Measurements from ENCODE around the gene STRADA.

The STRADA gene

DNA sequence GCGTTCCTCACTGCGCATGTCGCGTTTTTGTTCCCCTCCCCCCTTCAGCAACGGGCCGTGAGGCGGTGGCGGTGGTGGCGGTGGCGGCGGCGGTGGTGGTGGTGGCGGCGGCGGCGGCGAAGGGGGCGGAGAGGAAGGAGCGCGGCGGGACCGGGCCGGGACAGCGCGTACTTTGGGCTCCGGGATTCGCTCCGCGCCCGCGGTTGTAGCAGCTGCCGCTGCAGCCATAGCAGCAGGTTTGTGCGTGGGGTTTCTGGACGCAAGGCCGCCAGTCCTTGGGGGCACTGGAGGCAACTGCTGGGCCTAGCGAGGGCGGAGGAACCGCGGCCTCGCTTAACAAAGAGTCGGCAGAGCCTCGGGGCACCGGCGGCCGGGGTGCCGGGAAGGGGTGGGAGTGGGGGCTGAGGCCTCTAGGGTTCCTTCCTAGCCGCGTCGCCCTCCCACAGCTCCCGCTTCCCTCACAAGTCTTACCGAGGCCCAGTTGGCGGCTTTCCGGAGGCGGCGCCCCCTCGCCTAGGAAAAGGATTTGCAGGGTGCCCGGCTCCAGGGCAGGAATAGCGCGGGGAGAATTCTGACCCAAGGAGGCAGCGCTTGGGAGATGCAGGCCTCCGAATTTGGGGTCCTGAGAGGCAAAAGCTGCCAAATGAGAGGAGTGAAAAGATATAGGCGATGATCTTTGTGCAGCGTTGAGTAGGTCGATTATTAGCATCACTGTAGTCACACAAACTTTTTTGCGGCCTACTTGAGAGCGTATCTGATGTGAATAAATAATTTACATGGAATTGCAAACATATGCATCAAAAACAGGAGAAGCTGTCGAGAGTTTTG lies 32.8 kb upstream of the STRADA start, which contains the start of gene DDX42:
Gene DDX42 (plus strand): TSS at position 30 of the 828 bp plus-strand sequence. CDS start 12,880 bp downstream, outside the sequence.
- H3K27me3 ChIP-seq (ENCODE audit: control insufficient read depth, insufficient read depth, low read length) = no peaks in the 10 kb centered on the region
- no peaks in the 10 kb centered on the region for H3K9me3 ChIP-seq (replicated peaks; ENCODE audit: low read length)
- peak within 1 kb of the TSS; percentile 92 for H3K9ac ChIP-seq (ENCODE audit: low read depth, low read length)
- H3K36me3 ChIP-seq (ENCODE audit: insufficient read depth, low read length) = peaks cover 16% of the 10 kb centered on the region
- H3K4me2 ChIP-seq (ENCODE audit: low read length) = peak within 1 kb of the TSS; percentile 99
- peaks cover 15% of the 10 kb centered on the region for H3K4me1 ChIP-seq (ENCODE audit: control insufficient read depth, insufficient read depth, low read length)
- H3K4me3 ChIP-seq (ENCODE audit: low read length) = peak within 1 kb of the TSS; percentile 88

DNA sequence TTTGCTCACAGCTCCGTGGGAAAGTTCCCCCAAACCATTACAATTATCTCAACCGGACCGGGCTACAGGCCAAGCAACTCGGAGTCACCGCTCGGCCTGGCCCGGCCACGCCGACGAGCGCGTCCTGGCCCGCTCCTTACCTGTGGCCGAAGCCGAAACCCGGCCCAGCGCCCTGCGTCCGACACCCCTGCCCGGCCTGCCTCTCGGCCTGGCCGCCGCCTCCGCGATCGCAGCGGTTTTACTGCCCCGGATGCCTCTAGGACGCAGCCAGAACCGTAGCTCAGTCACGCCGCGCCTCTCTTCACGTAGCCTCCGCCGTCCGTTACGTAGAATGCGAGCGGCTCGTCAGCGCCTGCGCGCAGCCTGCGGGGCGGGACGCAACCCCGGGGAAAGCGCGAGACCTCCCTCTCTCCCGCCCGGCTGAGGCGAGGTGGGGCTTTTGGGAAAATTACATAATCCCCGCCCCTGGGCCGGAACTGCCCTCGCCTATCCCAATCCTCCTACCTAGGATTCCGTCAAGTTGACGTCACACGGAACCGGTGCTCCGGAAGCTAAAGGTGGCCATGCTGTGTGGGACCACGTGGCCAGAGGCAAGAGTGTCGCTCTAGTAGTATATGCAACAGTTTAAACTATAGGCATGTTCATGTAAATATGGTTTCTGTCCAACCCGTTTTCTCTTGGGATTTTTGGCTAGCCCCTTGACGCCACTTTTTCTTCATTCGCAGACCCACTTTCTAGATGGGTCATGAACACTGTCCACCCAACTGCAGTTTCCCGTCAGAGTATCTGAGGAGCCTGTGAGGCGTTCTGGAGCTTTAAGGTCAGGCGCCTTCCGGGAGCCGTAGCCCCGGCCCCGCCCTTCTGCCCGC lies 31.9 kb upstream of the STRADA start, which contains the start of gene CCDC47:
Gene CCDC47 (minus strand): TSS at position 326 of the 869 bp plus-strand sequence. CDS start 7,422 bp downstream, outside the sequence.
- no peaks in the 10 kb centered on the region for H3K27me3 ChIP-seq (ENCODE audit: control insufficient read depth, insufficient read depth, low read length)
- H3K9me3 ChIP-seq (replicated peaks; ENCODE audit: low read length) = no peaks in the 10 kb centered on the region
- H3K4me1 ChIP-seq (ENCODE audit: control insufficient read depth, insufficient read depth, low read length) = peaks cover 15% of the 10 kb centered on the region
- peak within 1 kb of the TSS; percentile 88 for H3K4me3 ChIP-seq (ENCODE audit: low read length)
- H3K4me2 ChIP-seq (ENCODE audit: low read length) = peak within 1 kb of the TSS; percentile 99
- peak within 1 kb of the TSS; percentile 92 for H3K9ac ChIP-seq (ENCODE audit: low read depth, low read length)
- peaks cover 10% of the 10 kb centered on the region for H3K36me3 ChIP-seq (ENCODE audit: insufficient read depth, low read length)

DNA sequence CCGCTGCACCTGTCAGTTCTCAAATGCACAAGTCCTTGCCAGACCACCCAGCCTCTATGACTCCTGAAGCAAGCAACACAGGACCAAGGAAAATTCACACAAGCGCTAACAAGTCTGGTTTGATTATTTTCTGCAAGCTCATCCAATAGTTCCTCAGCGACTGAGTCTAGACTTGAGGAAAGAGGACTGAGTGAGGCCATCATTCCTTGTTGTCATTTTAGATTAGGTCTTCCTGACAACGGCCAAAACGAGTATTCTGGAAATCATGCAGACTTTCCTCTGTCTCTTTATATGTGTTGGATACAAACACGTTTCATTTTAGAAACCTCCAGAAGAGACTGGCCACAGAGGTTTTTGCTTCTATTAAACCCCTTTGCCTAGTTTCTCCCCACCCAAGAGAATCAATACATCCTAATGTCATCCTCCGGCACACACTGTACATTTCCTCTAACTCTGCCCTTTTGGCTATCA lies 31.2 kb upstream of the STRADA start:
- Histone ChIP-seq H3K4me3 (ENCODE audit: low read length) (peak overlapping the region; percentile 88), H3K4me1 (ENCODE audit: control insufficient read depth, insufficient read depth, low read length) (peaks cover 15% of the 10 kb centered on the region)

DNA sequence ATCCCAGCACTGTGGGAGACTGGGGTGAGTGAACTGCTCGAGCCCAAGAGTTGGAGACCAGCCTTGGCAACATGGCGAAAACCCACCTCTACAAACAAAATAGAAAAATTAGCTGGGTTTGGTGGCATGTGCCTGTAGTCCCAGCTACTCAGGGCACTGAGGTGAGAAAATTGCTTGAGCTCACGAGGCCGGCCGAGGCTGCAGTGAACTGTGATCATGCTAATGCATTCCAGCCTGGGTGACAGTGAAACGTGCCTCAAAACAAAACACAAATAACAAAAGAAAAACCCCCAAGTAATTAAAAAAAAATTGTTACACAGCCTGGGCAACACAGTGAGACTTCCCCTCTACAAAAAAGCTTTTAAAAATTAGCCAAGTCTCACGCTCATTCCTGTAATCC lies 26.8 kb upstream of the STRADA start:
- Histone ChIP-seq H3K27me3 (ENCODE audit: control insufficient read depth, insufficient read depth, low read length) (no peaks in the 10 kb centered on the region), H3K9me3 (replicated peaks; ENCODE audit: low read length) (no peaks in the 10 kb centered on the region), H3K36me3 (ENCODE audit: insufficient read depth, low read length) (peaks cover 19% of the 10 kb centered on the region), H3K4me1 (ENCODE audit: control insufficient read depth, insufficient read depth, low read length) (peaks cover 4% of the 10 kb centered on the region), H3K4me3 (ENCODE audit: low read length) (no peak overlapping the region), H3K9ac (ENCODE audit: low read depth, low read length) (no peak overlapping the region), H3K4me2 (ENCODE audit: low read length) (no peak overlapping the region)

More for the DNA sequence above, 31.2 kb upstream of the STRADA start:
- no peaks in the 10 kb centered on the region for H3K27me3 ChIP-seq (ENCODE audit: control insufficient read depth, insufficient read depth, low read length)
- peak overlapping the region; percentile 99 for H3K4me2 ChIP-seq (ENCODE audit: low read length)
- peaks cover 4% of the 10 kb centered on the region for H3K36me3 ChIP-seq (ENCODE audit: insufficient read depth, low read length)
- H3K9ac ChIP-seq (ENCODE audit: low read depth, low read length) = peak overlapping the region; percentile 92
- H3K9me3 ChIP-seq (replicated peaks; ENCODE audit: low read length) = no peaks in the 10 kb centered on the region

DNA sequence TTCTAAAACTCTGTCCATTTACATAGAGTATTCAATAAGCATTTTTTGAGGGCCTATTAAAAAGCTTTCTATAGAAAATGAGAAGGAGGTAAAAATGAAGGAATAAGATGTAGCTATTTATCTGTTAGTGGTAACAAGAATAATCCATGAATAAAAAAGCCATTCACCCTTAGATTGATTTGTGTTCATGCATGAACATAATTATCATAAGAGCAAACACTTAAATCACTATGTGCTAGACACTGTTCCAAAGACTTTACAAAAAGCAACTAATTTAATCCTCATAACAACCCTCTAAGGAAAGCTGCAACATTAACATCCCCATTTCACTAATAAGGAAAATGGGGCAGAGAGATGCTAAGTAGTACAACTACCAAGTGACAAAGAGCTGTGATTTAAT lies 25.2 kb upstream of the STRADA start:
- Histone ChIP-seq H3K4me1 (ENCODE audit: control insufficient read depth, insufficient read depth, low read length) (peaks cover 4% of the 10 kb centered on the region), H3K4me3 (ENCODE audit: low read length) (no peak overlapping the region), H3K9me3 (replicated peaks; ENCODE audit: low read length) (no peaks in the 10 kb centered on the region), H3K9ac (ENCODE audit: low read depth, low read length) (no peak overlapping the region), H3K4me2 (ENCODE audit: low read length) (no peak overlapping the region), H3K27me3 (ENCODE audit: control insufficient read depth, insufficient read depth, low read length) (no peaks in the 10 kb centered on the region), H3K36me3 (ENCODE audit: insufficient read depth, low read length) (peaks cover 36% of the 10 kb centered on the region)

DNA sequence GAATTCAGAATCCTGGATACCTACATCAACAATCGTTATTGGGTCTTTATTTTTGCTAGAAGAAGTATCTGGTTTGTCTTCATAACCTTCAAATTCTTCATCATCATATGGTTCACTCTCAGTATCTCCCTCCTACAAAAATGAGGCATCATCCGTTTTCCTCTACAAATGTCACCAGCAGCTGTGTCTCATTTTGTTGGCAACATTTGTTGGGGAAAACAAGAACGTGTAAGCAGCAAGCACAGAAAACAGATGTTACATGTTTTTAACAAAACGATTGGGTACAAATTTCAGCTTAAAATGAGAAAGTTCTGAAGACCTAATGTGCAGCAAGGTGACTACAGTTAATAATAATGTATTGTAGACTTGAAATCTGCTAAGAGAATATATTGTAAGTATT lies 23.1 kb upstream of the STRADA start:
- Histone ChIP-seq H3K27me3 (ENCODE audit: control insufficient read depth, insufficient read depth, low read length) (no peaks in the 10 kb centered on the region), H3K9me3 (replicated peaks; ENCODE audit: low read length) (no peaks in the 10 kb centered on the region), H3K4me1 (ENCODE audit: control insufficient read depth, insufficient read depth, low read length) (no peaks in the 10 kb centered on the region), H3K4me3 (ENCODE audit: low read length) (no peak overlapping the region), H3K4me2 (ENCODE audit: low read length) (no peak overlapping the region), H3K9ac (ENCODE audit: low read depth, low read length) (no peak overlapping the region), H3K36me3 (ENCODE audit: insufficient read depth, low read length) (peaks cover 50% of the 10 kb centered on the region)

DNA sequence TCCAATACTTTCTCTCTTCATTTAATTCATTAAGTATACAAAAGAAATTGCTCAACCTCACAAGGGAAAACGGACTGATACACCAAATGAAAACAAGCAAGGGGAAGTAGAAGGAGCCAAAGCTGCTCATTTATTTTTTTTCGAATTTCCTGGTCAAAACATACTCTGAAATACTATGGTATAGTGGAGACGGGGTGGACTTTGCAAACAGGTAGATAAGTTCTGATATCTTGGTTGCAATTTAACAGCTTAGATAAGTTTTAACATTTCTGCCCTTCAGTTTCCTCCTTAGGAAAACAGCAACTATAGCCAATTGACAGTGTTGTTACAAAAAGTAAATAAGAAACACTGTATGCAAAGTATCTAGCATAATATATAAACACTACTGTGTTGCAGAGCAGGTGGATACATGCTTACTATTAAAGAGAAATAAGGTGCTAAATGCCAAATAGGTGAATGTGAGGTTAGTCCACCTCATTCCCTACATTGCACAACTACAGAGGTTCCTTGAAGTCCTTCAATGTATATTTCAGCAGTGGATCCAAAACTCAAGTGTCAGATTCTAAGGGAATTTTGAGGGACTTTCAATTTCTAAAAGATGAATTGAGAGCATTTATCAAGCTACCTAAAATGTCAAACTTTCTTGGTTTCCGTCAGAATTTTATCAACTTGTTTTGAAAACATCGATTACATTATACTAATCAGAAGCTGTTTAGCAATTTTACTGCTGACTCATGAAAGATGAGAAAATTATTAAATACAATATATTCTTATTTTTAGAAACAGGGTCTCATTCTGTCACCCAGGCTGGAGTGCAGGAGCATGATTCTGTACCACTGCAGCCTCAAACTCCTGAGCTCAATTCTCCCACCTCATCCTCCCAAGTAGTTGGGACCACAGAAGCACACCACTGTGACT lies 20.8 kb upstream of the STRADA start:
- Histone ChIP-seq H3K27me3 (ENCODE audit: control insufficient read depth, insufficient read depth, low read length) (no peaks in the 10 kb centered on the region), H3K9ac (ENCODE audit: low read depth, low read length) (no peak overlapping the region), H3K4me1 (ENCODE audit: control insufficient read depth, insufficient read depth, low read length) (no peaks in the 10 kb centered on the region), H3K4me2 (ENCODE audit: low read length) (no peak overlapping the region), H3K4me3 (ENCODE audit: low read length) (no peak overlapping the region), H3K36me3 (ENCODE audit: insufficient read depth, low read length) (peaks cover 61% of the 10 kb centered on the region), H3K9me3 (replicated peaks; ENCODE audit: low read length) (no peaks in the 10 kb centered on the region)

DNA sequence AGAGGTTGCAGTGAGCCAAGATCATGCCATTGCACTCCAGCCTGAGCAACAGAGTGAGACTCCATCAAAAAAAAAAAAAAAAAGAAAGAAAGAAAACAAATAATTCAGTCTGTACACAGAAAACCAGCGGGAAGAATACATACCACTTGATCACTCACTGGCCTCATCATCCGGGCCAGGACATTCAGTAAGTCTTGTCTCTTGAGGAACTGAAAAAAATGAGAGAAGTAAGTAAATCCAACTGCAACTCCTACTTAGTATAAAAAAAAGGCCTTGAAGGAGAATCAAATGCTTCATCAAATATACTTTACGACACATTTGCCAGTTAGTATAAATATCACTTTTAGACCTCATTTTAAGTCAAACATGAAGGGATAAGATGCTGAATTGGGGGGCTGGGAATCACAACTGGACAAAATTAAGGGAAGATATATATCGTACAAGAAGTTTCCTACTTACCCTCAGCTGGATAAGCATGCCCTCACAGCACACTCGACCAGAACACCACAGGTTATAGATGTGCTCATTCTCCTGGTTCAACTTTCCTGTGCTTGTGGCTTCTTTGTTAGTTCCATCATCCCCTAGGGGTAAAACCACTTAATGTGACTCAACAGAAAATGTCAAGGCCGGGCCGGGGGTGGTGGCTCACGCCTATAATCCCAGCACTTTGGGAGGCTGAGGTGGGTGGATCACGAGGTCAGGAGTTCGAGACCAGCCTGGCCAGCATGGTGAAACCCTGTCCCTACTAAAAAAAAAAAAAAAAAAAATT lies 19.4 kb upstream of the STRADA start:
- Histone ChIP-seq H3K36me3 (ENCODE audit: insufficient read depth, low read length) (peaks cover 75% of the 10 kb centered on the region), H3K9ac (ENCODE audit: low read depth, low read length) (no peak overlapping the region), H3K27me3 (ENCODE audit: control insufficient read depth, insufficient read depth, low read length) (no peaks in the 10 kb centered on the region), H3K9me3 (replicated peaks; ENCODE audit: low read length) (no peaks in the 10 kb centered on the region), H3K4me3 (ENCODE audit: low read length) (no peak overlapping the region), H3K4me2 (ENCODE audit: low read length) (no peak overlapping the region), H3K4me1 (ENCODE audit: control insufficient read depth, insufficient read depth, low read length) (no peaks in the 10 kb centered on the region)

DNA sequence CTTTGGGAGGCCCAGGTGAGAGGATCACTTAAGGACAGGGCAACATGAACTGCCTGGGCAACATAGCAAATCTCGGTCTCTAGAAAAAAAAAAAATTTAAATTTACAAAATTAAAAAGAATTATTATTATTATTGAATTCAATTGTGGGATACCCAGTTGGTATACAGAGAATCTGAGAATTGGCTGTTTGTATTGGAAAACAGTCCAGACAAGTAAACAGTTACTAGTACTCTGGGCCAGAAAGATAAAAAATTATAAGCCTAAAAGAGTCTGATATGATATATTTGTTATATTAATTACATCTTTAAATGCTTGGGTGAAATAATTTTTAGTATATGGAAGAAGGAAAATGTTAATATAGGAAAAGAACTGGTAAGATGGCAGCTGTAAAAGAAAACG lies 16.8 kb upstream of the STRADA start:
- Histone ChIP-seq H3K9ac (ENCODE audit: low read depth, low read length) (no peak overlapping the region), H3K4me1 (ENCODE audit: control insufficient read depth, insufficient read depth, low read length) (no peaks in the 10 kb centered on the region), H3K36me3 (ENCODE audit: insufficient read depth, low read length) (peaks cover 76% of the 10 kb centered on the region), H3K4me2 (ENCODE audit: low read length) (no peak overlapping the region), H3K4me3 (ENCODE audit: low read length) (no peak overlapping the region), H3K27me3 (ENCODE audit: control insufficient read depth, insufficient read depth, low read length) (no peaks in the 10 kb centered on the region), H3K9me3 (replicated peaks; ENCODE audit: low read length) (no peaks in the 10 kb centered on the region)

DNA sequence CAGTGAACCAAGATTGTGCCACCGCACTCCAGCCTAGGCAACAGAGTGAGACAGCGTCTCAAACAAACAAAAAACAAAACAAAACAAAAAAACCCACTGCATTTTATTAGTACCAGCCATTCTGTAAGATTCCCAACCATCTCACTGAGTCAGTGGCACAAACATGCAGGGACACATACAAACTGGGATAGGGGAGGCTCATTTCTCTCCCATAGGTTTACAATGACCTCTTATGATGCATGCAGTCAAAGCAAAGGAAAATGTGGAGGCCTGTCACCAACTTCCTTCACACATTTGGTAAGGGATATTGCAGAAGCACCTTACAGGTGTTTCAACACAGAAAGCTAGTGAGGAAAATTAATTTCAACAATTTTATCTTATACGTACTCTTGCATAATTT lies 12.4 kb upstream of the STRADA start:
- no peaks in the 10 kb centered on the region for H3K27me3 ChIP-seq (ENCODE audit: control insufficient read depth, insufficient read depth, low read length)
- no peak overlapping the region for H3K4me3 ChIP-seq (ENCODE audit: low read length)
- H3K36me3 ChIP-seq (ENCODE audit: insufficient read depth, low read length) = peaks cover 67% of the 10 kb centered on the region
- H3K9me3 ChIP-seq (replicated peaks; ENCODE audit: low read length) = no peaks in the 10 kb centered on the region
- no peak overlapping the region for H3K4me2 ChIP-seq (ENCODE audit: low read length)
- no peak overlapping the region for H3K9ac ChIP-seq (ENCODE audit: low read depth, low read length)
- H3K4me1 ChIP-seq (ENCODE audit: control insufficient read depth, insufficient read depth, low read length) = no peaks in the 10 kb centered on the region

Measured in skeletal muscle satellite cell (primary cell).